HG03469 (cell line): ENCODE data around the gene FAM193B.

Source experiments
- ATAC-seq: cut with Tn5 transposase; IDR thresholded peaks from one replicate; pipeline ENCODE4 v1.9.1; 2021; ENCODE audit warnings: mild to moderate bottlenecking, moderate library complexity, moderate number of reproducible peaks; ENCODE audit not compliant: unreplicated experiment

FAM193B gene

DNA sequence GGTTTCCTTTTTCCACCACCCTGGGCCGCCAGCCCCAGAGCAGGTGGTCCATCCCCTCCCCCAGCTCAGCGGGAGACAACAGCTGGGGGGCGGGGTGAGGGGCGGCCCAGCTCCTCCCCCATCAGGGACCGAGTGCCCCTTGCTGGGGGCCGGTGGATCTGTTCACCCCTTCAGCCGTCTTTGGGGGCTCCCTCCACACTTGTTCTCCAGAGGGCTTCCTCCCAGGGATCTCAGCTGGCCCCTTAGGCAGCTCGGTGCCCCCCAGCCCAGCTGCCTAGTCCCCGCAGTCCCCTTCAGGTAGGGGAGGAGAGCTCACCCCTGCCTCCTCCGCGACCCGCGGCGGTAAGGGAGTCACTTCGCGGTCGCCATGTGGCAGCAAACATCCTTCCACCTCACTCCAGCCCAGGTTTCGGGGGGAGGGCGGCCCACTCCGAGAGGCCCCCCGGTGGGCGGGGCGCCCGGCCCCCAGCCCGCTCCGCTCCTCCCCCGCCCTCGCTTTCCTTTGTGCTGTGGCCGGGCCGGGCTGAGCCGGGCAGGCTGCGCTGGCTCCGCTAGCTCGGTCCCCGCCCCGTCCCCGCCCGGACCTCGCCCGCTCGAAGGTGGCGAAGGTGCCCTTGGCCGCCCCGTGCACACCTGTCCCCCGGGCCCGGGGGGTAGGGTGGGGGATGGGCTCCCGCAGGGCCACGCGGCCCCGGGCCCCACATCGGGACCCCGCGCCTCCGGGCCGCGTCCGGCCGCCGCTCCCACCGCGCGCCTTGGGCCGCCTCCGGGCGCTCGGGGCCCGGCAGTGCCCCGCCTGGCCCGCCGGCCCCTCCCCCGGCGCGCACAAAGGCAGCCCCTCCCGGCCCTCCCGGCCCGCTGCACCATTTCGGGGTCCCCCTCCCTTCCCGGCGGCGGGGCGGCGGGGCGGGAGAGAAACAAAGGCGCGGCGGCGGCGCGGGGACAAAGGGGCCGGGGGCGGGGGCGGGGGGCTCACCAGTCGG, 81.6 kb downstream of the FAM193B start:
- no peak for ATAC-seq

DNA sequence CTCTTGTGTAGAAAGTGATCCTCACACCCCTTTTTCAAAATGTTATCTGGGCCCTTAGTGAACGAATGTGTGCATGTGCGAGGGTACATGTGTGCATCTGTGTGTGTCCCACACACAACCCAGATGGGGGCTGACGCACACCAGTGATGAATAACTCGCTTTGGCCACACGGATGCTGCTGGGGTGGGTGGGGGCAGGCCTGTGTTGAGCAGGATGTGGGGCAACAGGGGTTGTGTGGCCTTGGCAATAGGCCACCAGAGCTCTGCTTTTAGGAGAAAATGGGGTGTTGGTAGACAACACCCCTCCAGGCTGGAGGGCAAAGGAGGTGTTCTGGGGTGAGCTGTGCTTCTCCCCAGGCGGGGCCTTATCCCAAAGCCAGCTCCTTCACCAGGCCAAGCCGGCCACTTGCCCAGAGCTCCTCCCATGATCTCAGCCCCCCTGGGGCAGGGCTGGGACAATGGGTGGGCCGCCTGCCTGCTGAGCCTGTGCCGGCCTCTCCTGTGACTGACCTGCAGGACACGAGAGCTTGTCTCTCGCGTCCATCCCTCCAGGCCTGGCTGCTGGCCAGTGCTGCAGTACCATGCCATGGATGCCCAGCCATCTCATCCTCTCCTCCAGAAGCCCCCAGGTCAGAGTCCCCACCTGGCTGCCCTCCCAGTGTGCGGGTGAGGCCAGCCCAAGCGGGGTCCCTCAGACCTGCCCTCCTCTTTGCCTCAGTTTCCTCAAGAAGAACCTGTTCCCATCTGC, 82.6 kb downstream of the FAM193B start:
- ATAC-seq: no peak

DNA sequence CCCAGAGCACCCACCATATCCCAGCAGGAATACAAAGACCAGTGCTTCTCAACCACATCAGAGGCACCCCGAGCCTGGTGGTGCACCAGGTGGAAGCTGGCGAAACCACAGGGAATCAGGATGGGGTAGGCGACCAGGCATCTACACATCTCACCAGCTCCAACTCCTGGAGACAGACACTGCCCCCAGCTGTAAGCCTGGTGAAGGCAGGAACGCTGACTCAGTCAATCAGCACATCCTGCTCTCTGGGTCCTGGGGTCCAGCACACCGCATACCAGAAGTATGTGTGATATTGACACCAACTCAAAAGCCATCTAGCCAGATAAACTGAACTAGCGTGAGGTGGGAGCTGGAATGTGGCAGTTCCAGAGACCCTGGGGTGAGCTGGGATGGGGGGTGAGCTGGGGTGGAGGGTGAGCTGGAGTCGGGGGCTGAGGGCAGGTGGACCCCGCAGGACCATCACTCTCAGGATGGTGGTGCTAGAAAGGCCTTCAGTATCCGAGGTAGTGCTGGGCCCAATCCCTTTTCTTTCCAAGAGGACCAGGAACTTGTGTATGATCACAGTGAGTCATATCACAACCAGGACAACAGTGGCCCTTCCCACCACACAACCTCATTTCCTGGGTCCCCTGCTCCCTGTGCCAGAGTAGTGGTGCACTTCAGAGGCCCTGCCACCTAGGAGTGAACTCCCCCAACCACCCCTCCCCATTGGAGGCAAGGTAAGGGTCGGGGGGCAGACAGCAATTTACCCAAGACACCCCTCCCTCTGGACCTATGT, 83.4 kb downstream of the FAM193B start:
- no peak for ATAC-seq
